Esophagus (tissue), 2 donors: ENCODE results near the gene DCST1. TPM values are rescaled to one million over a fixed set of nuclear protein-coding genes. Genes with fewer than 3 reads are reported as not detected.

Source experiments
- H3K27ac ChIP-seq, 2 donors: one replicate each; pipeline ENCODE4 v1.5.1; 2013; ENCODE audit warnings: low read depth in 2 of 2, mild to moderate bottlenecking in 2 of 2, inconsistent platforms in 1 of 2, low read length in 1 of 2, moderate library complexity in 1 of 2
- H3K27me3 ChIP-seq, 2 donors: one replicate each; pipeline ENCODE4 v1.6.1; 2013; ENCODE audit warnings: low read length in 2 of 2, control low read depth in 1 of 2, mild to moderate bottlenecking in 1 of 2; ENCODE audit not compliant: insufficient read depth in 2 of 2, control insufficient read depth in 1 of 2
- H3K36me3 ChIP-seq, 2 donors: one replicate each; pipeline ENCODE4 v1.6.1; 2013; ENCODE audit warnings: low read length in 1 of 2; ENCODE audit not compliant: control insufficient read depth in 2 of 2, insufficient read depth in 2 of 2
- H3K4me1 ChIP-seq, 2 donors: one replicate each; pipeline ENCODE4 v1.6.1; 2013; ENCODE audit warnings: low read length in 1 of 2; ENCODE audit not compliant: control insufficient read depth in 2 of 2, insufficient read depth in 2 of 2
- H3K4me3 ChIP-seq, 2 donors: one replicate each; pipeline ENCODE4 v1.5.1; 2013; ENCODE audit warnings: low read length in 2 of 2, mild to moderate bottlenecking in 2 of 2, low read depth in 1 of 2, moderate library complexity in 1 of 2
- H3K9me3 ChIP-seq, 2 donors: one replicate each; pipeline ENCODE4 v1.6.1; 2013; ENCODE audit warnings: mild to moderate bottlenecking in 2 of 2, low read depth in 1 of 2, low read length in 1 of 2, moderate library complexity in 1 of 2; ENCODE audit not compliant: control insufficient read depth in 2 of 2, insufficient read depth in 1 of 2
- whole genome bisulfite sequencing, 2 donors: extraction: QIAGEN DNeasy Blood & Tissue Kit; methylation state at CpG; one replicate each; pipeline ENCODE4 v1.1.7; 2013; 5-methylcytosine and 5-hydroxymethylcytosine counted together
- polyA plus RNA-seq, 2 donors: library from polyadenylated mRNA; stranded (reverse); fragments of 200-250 nt; gene quantifications; one replicate each; pipeline ENCODE4 v1.2.3, GENCODE V29; 2013
- donor health status: healthy with polysubstance abuse.
- donor health status: Bipolar disorder and iron deficiency.

DCST1 gene
- polyA plus RNA-seq, 2 donors: 0.14 to 0.29 TPM

GRCh38 chr1:155040358-155041093 lies 6.9 kb downstream of the DCST1 start:
- 91 to 93% methylated on average over 14 of the region's 14 CpGs for WGBS, 2 donors
- Histone ChIP-seq H3K4me3 (no peak overlapping the region), H3K36me3 (no peaks in the 10 kb centered on the region), H3K27me3 (no peaks in the 10 kb centered on the region), H3K4me1 (peaks cover 3 to 30% of the 10 kb centered on the region in 2 donors), H3K27ac (no peak overlapping the region), H3K9me3 (no peaks in the 10 kb centered on the region)

- H3K4me3 ChIP-seq: no peak overlapping the region
- no peaks in the 10 kb centered on the region for H3K36me3 ChIP-seq
- 70 to 85% methylated on average over 4 to 5 of the region's 5 CpGs for WGBS, 2 donors
- H3K27ac ChIP-seq: no peak overlapping the region
- peaks cover 3 to 21% of the 10 kb centered on the region in 2 donors for H3K4me1 ChIP-seq
- H3K27me3 ChIP-seq: no peaks in the 10 kb centered on the region
- H3K9me3 ChIP-seq: no peaks in the 10 kb centered on the region
These were observed 9.2 kb downstream of the DCST1 start for GRCh38 chr1:155042789-155043188.

DNA sequence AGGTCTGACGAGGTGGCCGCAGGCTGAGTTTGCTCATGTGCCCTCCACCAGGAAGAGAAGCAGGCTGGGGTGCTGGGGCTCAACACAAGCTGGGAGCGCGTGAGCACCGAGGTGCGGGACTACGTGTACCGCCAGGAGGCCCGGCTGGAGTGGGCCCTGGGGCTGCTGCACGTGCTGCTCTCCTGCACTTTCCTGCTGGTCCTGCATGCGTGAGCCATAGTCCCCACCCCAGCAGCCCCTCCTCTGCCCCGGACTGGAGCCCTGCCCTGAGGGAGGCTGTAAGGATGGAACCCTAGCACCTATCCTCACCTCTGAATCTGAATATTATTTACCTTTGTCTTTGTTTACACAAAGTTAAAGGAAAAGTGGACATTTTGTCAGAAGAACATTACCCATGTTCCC lies 9.7 kb downstream of the DCST1 start:
- Histone ChIP-seq H3K4me3 (no peak overlapping the region), H3K4me1 (peaks cover 3 to 17% of the 10 kb centered on the region in 2 donors), H3K27me3 (no peaks in the 10 kb centered on the region), H3K27ac (no peak overlapping the region), H3K9me3 (no peaks in the 10 kb centered on the region), H3K36me3 (no peaks in the 10 kb centered on the region)
- WGBS, 2 donors: 49 to 57% methylated on average over 12 of the region's 12 CpGs

DNA sequence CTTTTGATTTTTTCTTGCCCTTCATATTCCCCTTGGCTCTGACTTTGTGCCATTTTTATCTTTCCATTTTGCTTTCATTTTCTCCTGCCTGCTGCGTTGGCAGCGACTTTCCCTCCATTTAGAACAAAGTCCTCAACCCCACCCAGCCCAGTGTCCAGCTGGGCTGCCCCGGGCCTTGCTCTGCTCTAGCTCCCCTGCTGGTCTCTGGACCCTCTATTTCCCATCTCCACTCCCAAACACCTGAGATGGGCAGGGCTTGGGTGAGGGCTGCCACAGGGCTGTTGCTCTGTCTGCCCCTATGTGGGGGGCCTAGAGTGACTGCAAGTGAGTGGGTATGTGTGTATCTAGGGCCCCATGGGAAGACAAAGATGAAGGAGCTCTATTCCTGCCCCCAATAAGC lies 10.2 kb downstream of the DCST1 start:
- no peaks in the 10 kb centered on the region for H3K27me3 ChIP-seq
- H3K4me1 ChIP-seq: peaks cover 3 to 16% of the 10 kb centered on the region in 2 donors
- 60 to 72% methylated on average over 3 of the region's 3 CpGs for WGBS, 2 donors

GRCh38 chr1:155044365-155044764 lies 10.7 kb downstream of the DCST1 start:
- 76 to 78% methylated on average over 6 of the region's 6 CpGs for WGBS, 2 donors
- H3K27ac ChIP-seq: peak overlapping the region; percentile 32 to 65
- no peaks in the 10 kb centered on the region for H3K36me3 ChIP-seq
- no peaks in the 10 kb centered on the region for H3K27me3 ChIP-seq
- H3K4me1 ChIP-seq: peaks cover under 1 to 10% of the 10 kb centered on the region in 2 donors
- H3K4me3 ChIP-seq: no peak overlapping the region
- no peaks in the 10 kb centered on the region for H3K9me3 ChIP-seq

More for the DNA sequence above, 10.2 kb downstream of the DCST1 start:
- Histone ChIP-seq H3K27ac (peak overlapping the region in 1 of 2 donors; percentile 17), H3K4me3 (no peak overlapping the region), H3K36me3 (no peaks in the 10 kb centered on the region), H3K9me3 (no peaks in the 10 kb centered on the region)

DNA sequence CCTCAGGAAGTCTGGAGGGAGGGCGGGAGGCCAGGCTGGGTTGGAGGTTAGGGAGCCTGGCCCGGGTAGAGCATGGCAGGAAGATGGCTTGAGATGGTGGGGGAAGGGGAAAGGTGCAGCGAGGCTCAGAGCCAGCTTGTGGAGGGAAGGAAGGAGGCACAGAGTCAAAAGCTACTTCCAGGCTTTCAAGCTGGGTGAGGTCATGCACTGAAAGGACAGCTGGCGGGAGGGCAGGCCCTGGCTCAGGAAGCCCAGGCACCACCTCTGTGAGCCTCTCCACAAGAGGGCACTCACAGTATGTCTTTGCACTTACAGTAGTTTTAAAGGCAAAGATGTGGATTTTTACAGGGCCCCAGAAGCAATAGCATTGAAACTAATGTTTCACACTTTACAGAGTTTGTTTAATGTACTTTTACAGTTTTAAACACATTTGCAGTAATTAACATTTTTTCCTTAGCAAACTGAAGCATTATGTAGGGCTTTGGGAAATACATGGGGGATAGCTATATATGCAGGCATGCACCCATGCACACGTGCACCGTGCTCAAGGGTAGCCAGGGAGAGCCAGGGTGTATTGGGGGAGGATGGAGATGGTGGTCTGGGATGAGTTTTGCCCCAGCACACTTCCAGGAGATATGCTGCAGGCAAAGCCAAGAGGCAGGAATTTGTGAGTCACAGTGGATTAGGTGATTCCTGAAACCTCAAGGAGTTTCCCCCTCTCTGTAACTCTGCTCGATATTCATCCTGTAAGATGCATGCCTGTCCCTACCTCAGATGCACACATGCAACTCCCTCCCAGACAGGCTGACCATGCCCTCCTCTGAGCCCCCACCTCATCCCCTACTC lies 11.4 kb downstream of the DCST1 start:
- no peaks in the 10 kb centered on the region for H3K27me3 ChIP-seq
- H3K36me3 ChIP-seq: no peaks in the 10 kb centered on the region
- H3K27ac ChIP-seq: peak overlapping the region; percentile 32 to 65
- WGBS, 2 donors: 47 to 49% methylated on average over 7 of the region's 7 CpGs
- H3K4me1 ChIP-seq: peaks cover 0 to 12% of the 10 kb centered on the region in 2 donors
- H3K9me3 ChIP-seq: no peaks in the 10 kb centered on the region
- H3K4me3 ChIP-seq: no peak overlapping the region

GRCh38 chr1:155048449-155049334 lies 15.1 kb downstream of the DCST1 start:
- no peak overlapping the region for H3K27ac ChIP-seq
- peaks cover 2 to 21% of the 10 kb centered on the region in 2 donors for H3K4me1 ChIP-seq

GRCh38 chr1:155049651-155050559 lies 16.3 kb downstream of the DCST1 start:
- WGBS, 2 donors: 11% methylated on average over 10 of the region's 10 CpGs
- H3K36me3 ChIP-seq: peaks cover 0 to 7% of the 10 kb centered on the region in 2 donors
- peak overlapping the region; percentile 93 to 98 for H3K27ac ChIP-seq
- peak overlapping the region; percentile 63 to 69 for H3K4me3 ChIP-seq
- H3K9me3 ChIP-seq: no peaks in the 10 kb centered on the region
- H3K27me3 ChIP-seq: no peaks in the 10 kb centered on the region
- peaks cover 2 to 16% of the 10 kb centered on the region in 2 donors for H3K4me1 ChIP-seq

More at GRCh38 chr1:155048449-155049334, 15.1 kb downstream of the DCST1 start:
- no peaks in the 10 kb centered on the region for H3K27me3 ChIP-seq
- peaks cover 0 to 1% of the 10 kb centered on the region in 2 donors for H3K36me3 ChIP-seq
- H3K4me3 ChIP-seq: no peak overlapping the region
- WGBS, 2 donors: 81 to 86% methylated on average over 8 of the region's 8 CpGs
- H3K9me3 ChIP-seq: no peaks in the 10 kb centered on the region
